DND-41 (cell line): Measurements from ENCODE around the gene XXYLT1.

Experiments used
- ATAC-seq: fragments of 200-7000 bp; cut with Tn5 transposase; 3 replicates; pipeline ENCODE4 v1.9.1; 2021; ENCODE audit warnings: low read depth; ENCODE audit not compliant: insufficient read depth
- DNase-seq: peaks from one replicate; pipeline ENCODE4 v3.0.0-alpha.2; 2020
- H2AFZ ChIP-seq: 2 replicates; pipeline ENCODE4 v1.6.0; 2012; ENCODE audit warnings: low read depth, low read length
- H3K27ac ChIP-seq: 2 replicates; pipeline ENCODE4 v1.5.1; 2012; ENCODE audit warnings: low read length, inconsistent platforms
- H3K27me3 ChIP-seq: fragments of 200-600 bp; sonication (generic); 2 replicates; pipeline ENCODE4 v1.6.0; 2012; ENCODE audit warnings: low read length, mild to moderate bottlenecking, inconsistent platforms; ENCODE audit not compliant: insufficient read depth, poor library complexity
- H3K36me3 ChIP-seq: 2 replicates; pipeline ENCODE4 v1.5.1; 2012; ENCODE audit warnings: low read length, inconsistent platforms; ENCODE audit not compliant: insufficient read depth
- H3K4me1 ChIP-seq: 2 replicates; pipeline ENCODE4 v1.5.1; 2012; ENCODE audit warnings: mild to moderate bottlenecking, low read length; ENCODE audit not compliant: insufficient read depth
- H3K4me2 ChIP-seq: 2 replicates; pipeline ENCODE4 v1.6.0; 2012; ENCODE audit warnings: mild to moderate bottlenecking, moderate library complexity, low read length, inconsistent platforms; ENCODE audit not compliant: insufficient read depth
- H3K4me3 ChIP-seq, 2 experiments: fragments of 200-600 bp in 1 of 2; shearing (Covaris generic) in 1 of 2; 2 replicates each; pipeline ENCODE4 v1.5.1; 2012 to 2016; ENCODE audit warnings: inconsistent platforms in 2 of 2, low read length in 2 of 2, mild to moderate bottlenecking in 2 of 2, low read depth in 1 of 2, moderate library complexity in 1 of 2
- H3K79me2 ChIP-seq: 2 replicates; pipeline ENCODE4 v1.6.0; 2012; ENCODE audit warnings: low read length, inconsistent platforms; ENCODE audit not compliant: insufficient read depth
- H3K9ac ChIP-seq: 2 replicates; pipeline ENCODE4 v1.6.0; 2012; ENCODE audit warnings: low read depth, mild to moderate bottlenecking, inconsistent platforms, low read length, moderate library complexity
- H3K9me3 ChIP-seq: 2 replicates; pipeline ENCODE4 v1.5.1; 2012; ENCODE audit warnings: low read length, moderate library complexity, mild to moderate bottlenecking, inconsistent platforms; ENCODE audit not compliant: insufficient read depth, severe bottlenecking
- H4K20me1 ChIP-seq: 2 replicates; pipeline ENCODE4 v1.6.0; 2012; ENCODE audit warnings: low read length; ENCODE audit not compliant: insufficient read depth
- EZH2 ChIP-seq: IDR thresholded peaks from 3 replicates; pipeline ENCODE4 v1.6.1; 2012; ENCODE audit warnings: borderline replicate concordance, low read depth, mild to moderate bottlenecking, moderate library complexity, low read length, inconsistent platforms; ENCODE audit not compliant: severe bottlenecking
- TF ChIP-seq, protein P1 (sequence below): IDR thresholded peaks from 2 replicates; pipeline ENCODE4 v1.5.1; 2012; ENCODE audit warnings: borderline replicate concordance, low read length, moderate library complexity, mild to moderate bottlenecking; ENCODE audit not compliant: poor library complexity, severe bottlenecking; ENCODE audit errors: extremely low read depth

XXYLT1 gene

DNA sequence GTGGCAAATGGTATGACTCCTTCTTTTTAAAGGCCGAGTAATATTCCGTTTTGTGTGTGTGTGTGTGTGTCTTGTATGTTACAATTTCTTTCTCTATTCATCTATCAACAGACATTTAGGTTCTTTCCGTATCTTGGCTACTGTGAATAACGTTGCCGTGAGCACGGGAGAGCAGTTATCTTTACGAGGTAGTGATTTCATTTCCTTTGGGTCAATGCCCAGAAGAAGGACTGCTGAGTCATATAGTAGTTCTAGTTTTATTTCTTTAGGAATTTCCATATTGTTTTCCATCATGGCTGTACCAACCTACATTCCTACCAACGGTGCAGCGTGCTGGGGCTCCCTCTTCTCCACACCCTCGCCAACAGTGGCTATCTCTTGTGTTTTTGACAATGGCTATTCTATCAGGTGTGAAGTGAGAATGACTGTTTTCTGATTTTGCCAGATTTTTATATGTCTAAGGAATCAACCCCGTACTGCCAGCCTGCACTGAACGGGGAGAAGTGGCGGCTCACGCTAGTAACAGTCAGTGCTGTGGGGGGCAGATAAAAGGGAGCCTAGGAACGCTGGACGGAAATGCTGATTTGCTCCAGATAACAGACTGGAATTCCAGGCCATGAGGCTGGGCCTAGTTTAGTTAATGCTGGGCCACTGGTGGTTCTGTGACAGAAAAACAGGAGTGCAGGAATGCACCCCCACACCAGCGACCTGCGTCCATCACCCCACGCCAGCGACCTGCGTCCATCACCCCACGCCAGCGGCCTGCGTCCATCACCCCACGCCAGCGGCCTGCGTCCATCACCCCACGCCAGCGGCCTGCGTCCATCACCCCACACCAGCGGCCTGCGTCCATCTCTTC, 168.1 kb downstream of the XXYLT1 start:
- H2AFZ ChIP-seq: no peak overlapping the region
- no peaks in the 10 kb centered on the region for H3K36me3 ChIP-seq
- H3K27ac ChIP-seq: no peak overlapping the region
- peaks cover 11% of the 10 kb centered on the region; the same call in 1 of the 2 replicates for H4K20me1 ChIP-seq
- H3K9ac ChIP-seq: no peak overlapping the region
- TF ChIP-seq, protein P1, sequence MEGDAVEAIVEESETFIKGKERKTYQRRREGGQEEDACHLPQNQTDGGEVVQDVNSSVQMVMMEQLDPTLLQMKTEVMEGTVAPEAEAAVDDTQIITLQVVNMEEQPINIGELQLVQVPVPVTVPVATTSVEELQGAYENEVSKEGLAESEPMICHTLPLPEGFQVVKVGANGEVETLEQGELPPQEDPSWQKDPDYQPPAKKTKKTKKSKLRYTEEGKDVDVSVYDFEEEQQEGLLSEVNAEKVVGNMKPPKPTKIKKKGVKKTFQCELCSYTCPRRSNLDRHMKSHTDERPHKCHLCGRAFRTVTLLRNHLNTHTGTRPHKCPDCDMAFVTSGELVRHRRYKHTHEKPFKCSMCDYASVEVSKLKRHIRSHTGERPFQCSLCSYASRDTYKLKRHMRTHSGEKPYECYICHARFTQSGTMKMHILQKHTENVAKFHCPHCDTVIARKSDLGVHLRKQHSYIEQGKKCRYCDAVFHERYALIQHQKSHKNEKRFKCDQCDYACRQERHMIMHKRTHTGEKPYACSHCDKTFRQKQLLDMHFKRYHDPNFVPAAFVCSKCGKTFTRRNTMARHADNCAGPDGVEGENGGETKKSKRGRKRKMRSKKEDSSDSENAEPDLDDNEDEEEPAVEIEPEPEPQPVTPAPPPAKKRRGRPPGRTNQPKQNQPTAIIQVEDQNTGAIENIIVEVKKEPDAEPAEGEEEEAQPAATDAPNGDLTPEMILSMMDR: no peak
- no peak for TF ChIP-seq EZH2
- DNase-seq (no peak), ATAC-seq (no peak)
- no peak overlapping the region for H3K4me3 ChIP-seq
- no peaks in the 10 kb centered on the region for H3K27me3 ChIP-seq
- H3K79me2 ChIP-seq: no peaks in the 10 kb centered on the region
- no peak overlapping the region for H3K4me2 ChIP-seq
- H3K4me1 ChIP-seq: peaks cover 8% of the 10 kb centered on the region
- no peaks in the 10 kb centered on the region for H3K9me3 ChIP-seq

DNA sequence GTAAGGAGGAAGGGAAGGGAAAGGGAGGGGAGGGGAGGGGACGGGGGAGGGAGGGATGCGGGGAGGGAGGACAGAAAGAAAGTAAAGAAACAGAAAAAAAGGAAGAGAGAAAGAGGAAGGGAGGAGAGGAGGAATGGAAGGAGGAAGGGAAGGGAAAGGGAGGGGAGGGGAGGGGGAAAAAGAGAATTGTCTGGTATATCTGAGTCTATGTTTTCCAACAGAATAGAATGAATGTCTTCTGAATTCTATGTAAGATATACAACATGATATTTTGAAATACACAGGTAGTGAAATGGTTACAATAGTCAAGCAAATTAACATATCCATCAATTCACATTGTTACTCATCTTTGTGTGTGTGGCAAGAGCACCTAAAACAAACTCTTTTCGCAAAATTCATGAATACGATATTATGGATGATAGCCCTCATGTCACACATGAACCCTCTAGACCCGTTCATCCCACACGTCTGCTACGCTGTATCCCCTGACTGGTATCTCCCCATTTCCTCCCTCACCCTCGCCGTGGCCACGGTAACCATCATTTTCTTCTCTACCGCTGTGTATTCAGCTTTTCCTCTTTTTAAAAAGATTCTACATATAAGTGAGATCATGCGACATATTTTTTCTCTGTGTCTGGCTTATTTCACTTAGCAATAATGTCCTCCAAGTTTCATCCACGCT, 168.9 kb downstream of the XXYLT1 start:
- no peak for TF ChIP-seq EZH2
- TF ChIP-seq, protein P1: no peak
- Histone ChIP-seq H3K4me3 (no peak overlapping the region), H3K36me3 (no peaks in the 10 kb centered on the region), H2AFZ (no peak overlapping the region), H3K4me2 (no peak overlapping the region), H3K27ac (no peak overlapping the region), H3K79me2 (no peaks in the 10 kb centered on the region), H3K9me3 (no peaks in the 10 kb centered on the region), H4K20me1 (peaks cover 9% of the 10 kb centered on the region; the same call in 1 of the 2 replicates), H3K4me1 (peaks cover 8% of the 10 kb centered on the region), H3K9ac (no peak overlapping the region), H3K27me3 (no peaks in the 10 kb centered on the region)
- no peak for DNase-seq
- no peak for ATAC-seq

DNA sequence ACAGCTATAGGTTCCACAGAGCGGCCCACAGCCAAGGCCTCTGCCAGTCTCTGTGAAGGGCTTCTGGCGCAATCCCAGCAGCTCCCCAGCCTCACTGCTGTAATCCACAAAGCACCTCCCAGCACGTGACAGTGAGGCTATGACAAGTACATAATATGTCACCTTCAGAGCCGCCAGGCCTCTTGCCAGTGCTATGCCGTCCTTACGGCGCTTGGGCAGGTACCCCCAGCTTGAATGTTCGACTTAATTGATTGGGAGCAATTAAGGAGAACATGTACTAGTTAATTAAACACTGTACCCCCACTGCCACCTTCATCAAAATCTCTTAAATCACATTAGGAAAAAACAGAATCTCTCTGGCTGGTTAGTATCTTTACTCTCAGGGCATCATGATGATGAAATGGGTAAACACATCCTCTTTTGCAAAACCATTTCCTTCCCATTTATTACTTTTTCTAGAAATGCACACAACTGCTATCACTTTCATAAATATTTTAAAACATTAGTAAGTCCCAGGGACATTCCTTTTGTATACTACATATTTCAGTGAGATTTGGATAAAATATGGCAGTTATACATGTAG, 169.9 kb downstream of the XXYLT1 start:
- ATAC-seq (no peak), DNase-seq (no peak)
- no peaks in the 10 kb centered on the region for H3K9me3 ChIP-seq
- no peak overlapping the region for H3K9ac ChIP-seq
- H3K4me3 ChIP-seq: no peak overlapping the region
- no peak overlapping the region for H2AFZ ChIP-seq
- no peak for TF ChIP-seq EZH2
- TF ChIP-seq, protein P1: no peak
- peaks cover 5% of the 10 kb centered on the region; the same call in 1 of the 2 replicates for H4K20me1 ChIP-seq
- no peaks in the 10 kb centered on the region for H3K36me3 ChIP-seq
- H3K4me1 ChIP-seq: peaks cover 2% of the 10 kb centered on the region
- no peaks in the 10 kb centered on the region for H3K79me2 ChIP-seq
- no peaks in the 10 kb centered on the region for H3K27me3 ChIP-seq
- no peak overlapping the region for H3K4me2 ChIP-seq
- no peak overlapping the region for H3K27ac ChIP-seq
